Measurements from ENCODE around the gene TEAD2. TPM values are rescaled to one million over a fixed set of nuclear protein-coding genes. Genes with fewer than 3 reads are reported as not detected.

TEAD2 gene
- total RNA-seq, 1 experiment from 2014 or later: 33.7 TPM

DNA sequence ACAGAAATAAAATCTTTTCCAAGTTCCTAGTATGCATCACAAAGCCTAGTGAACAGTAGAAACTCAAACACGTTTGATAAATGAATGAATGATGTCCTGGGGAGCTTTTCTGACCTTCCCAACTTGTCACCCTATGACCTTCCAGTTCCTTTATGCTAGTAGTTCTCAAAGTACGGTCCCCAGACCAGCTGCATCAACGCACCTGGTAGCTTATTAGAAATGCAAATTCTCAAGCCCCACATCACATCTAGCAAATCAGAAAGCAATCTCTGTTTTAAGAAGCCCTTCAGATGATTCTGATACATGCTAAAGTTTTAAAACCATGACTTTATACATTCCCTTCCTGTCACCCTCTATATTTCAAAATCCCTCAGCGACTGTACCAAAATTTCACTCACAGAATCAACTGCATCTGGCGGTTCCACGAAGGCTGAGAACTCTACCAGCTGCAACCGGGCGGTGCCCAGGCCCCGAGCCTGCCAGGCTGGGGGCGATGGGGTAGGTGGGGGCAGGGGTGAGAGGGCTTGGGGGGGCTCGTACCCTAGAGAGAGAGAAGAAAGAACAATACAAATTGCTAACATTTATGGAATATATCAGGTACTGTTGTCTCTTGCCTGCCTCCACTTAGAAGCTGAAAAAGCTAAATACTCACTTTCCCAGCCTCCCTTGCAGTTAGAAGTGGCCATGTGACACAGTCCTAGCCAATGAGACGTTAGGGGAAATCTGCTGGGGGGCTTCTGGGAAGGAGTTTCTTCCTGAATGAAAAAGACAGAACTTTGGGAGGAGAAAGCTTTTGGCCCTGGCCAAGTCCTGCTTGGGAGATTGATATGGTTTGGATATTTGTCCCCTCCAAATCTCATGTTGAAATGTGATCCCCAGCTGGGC is 13.7 kb downstream of the TEAD2 start:
- DNase-seq (ENCODE audit: low read depth in 1 of 2, low spot score in 2 of 2): no peak
- Histone ChIP-seq H3K9me3 (replicated peaks) (no peaks in the 10 kb centered on the region), H3K4me1 (replicated peaks) (no peaks in the 10 kb centered on the region), H3K27ac (no peak overlapping the region), H3K36me3 (peaks cover 62% of the 10 kb centered on the region), H3K4me3 (no peak overlapping the region), H3K27me3 (replicated peaks) (no peaks in the 10 kb centered on the region)

DNA sequence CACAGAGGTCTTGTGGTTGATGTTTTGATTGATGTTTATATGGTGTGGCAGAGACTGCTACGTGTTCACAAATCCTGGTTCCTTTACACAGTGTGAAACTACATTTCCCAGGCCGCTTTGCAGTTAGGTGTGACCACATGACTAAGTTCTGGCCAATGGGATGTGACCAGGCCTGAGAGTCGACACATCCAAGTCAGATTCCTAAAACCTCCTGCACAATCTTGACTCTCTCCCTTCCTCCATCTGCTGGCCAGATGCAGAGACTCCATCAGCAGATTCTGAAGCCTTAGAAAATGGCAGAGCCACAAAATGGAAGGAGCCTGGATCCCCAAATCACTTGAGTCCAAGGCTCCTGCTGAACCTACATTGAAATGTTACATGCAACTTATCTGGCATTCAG is 14.4 kb downstream of the TEAD2 start:
- no peak for DNase-seq (ENCODE audit: low read depth in 1 of 2, low spot score in 2 of 2)
- no peaks in the 10 kb centered on the region for H3K9me3 ChIP-seq (replicated peaks)
- H3K27ac ChIP-seq: no peak overlapping the region
- H3K27me3 ChIP-seq (replicated peaks): no peaks in the 10 kb centered on the region
- H3K36me3 ChIP-seq: peaks cover 68% of the 10 kb centered on the region
- H3K4me3 ChIP-seq: no peak overlapping the region
- no peaks in the 10 kb centered on the region for H3K4me1 ChIP-seq (replicated peaks)

DNA sequence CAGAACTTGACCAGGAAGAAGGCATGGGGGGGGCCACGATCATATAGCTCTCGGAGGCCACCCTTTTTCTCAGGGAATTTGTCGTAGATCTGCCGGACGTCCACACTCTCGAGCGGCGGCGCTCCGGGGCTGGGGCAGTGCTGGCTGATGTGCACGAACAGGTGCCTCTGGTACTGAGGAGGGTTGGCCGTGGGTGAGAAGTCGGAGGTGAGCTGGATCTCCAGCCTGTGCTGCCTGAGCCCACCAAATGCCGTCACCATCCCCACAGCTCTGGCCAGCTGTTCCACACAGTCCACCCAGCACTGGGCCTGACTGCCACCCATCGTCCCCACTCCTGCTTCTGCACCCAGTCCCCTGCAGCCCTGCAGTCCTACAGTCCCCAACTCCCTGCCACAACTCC is 15.0 kb downstream of the TEAD2 start:
- H3K27ac ChIP-seq: no peak overlapping the region
- H3K9me3 ChIP-seq (replicated peaks): no peaks in the 10 kb centered on the region
- DNase-seq (ENCODE audit: low read depth in 1 of 2, low spot score in 2 of 2): no peak
- no peaks in the 10 kb centered on the region for H3K4me1 ChIP-seq (replicated peaks)
- peaks cover 74% of the 10 kb centered on the region for H3K36me3 ChIP-seq
- H3K4me3 ChIP-seq: no peak overlapping the region
- H3K27me3 ChIP-seq (replicated peaks): no peaks in the 10 kb centered on the region

DNA sequence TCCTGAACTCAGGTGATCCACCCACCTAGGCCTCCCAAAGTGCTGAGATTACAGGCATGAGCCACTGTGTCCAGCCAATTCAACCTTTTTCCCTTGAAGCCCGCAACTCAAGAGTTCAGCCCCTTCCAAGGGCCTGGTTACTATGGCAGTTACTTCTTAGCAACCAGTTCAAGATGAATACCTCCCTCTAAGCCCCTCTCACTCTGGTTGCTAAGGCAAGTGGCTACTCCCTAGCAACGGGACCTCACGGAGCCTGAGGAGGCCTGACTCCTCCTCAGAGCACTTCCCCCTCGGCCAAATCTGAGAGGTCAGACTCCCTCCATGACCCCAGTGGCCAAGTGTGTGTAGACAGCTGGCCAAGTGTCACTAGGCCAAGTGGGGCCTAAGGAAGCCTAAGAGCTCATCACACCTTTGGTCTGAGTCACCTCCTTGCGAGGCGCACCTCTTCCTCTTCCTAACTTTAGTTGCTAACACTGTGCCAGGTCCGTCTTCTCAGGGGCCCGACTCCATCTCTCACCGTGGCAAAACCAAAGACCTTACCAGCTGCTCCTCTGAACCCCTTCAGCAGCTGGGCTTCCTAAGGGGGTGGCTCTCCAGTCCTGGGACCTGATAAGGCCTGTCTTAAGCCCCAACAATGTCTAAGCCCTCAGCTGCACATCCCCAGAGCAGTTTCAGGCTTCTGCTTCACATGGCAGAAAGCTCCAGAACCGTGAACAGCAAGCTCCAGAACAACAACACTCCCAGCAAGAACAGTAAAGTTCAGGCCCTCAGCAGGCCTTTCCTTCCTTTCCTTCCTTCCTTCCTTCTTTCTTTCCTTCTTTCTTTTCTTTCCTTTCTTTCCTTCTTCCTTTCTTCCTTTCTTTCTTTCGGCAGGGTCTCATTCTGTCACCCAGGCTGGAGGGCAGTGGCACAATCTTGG is 17.5 kb downstream of the TEAD2 start:
- H3K4me1 ChIP-seq (replicated peaks): 0 out of 2 replicates have a peak, but pooled peaks cover 3% of the 10 kb centered on the region
- no peak overlapping the region for H3K27ac ChIP-seq
- H3K27me3 ChIP-seq (replicated peaks): no peaks in the 10 kb centered on the region
- no peaks in the 10 kb centered on the region for H3K9me3 ChIP-seq (replicated peaks)
- H3K36me3 ChIP-seq: peaks cover 70% of the 10 kb centered on the region
- no peak for DNase-seq (ENCODE audit: low read depth in 1 of 2, low spot score in 2 of 2)
- H3K4me3 ChIP-seq: no peak overlapping the region

DNA sequence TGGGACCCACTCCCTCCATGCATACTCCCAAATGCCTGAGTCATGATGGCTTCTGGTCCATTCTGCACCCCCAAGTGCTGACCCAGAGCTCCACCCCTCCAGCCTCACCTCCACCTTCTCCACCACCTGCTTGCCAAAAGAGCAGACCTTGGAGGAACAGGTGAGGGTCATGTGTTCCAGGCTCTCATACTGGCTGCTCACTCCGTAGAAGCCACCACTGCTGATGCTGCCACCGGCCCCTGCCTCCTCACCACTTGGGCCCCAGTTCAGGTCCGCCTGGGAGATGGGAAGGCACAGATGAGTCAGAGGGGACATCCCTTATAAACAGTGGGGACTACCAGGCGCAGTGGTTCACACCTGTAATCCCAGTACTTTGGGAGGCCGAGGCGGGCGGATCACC is 19.1 kb downstream of the TEAD2 start:
- Histone ChIP-seq H3K27ac (no peak overlapping the region), H3K4me1 (replicated peaks) (0 out of 2 replicates have a peak, but pooled peaks cover 3% of the 10 kb centered on the region), H3K4me3 (no peak overlapping the region), H3K36me3 (peaks cover 59% of the 10 kb centered on the region), H3K27me3 (replicated peaks) (no peaks in the 10 kb centered on the region), H3K9me3 (replicated peaks) (no peaks in the 10 kb centered on the region)
- DNase-seq (ENCODE audit: low read depth in 1 of 2, low spot score in 2 of 2): no peak

DNA sequence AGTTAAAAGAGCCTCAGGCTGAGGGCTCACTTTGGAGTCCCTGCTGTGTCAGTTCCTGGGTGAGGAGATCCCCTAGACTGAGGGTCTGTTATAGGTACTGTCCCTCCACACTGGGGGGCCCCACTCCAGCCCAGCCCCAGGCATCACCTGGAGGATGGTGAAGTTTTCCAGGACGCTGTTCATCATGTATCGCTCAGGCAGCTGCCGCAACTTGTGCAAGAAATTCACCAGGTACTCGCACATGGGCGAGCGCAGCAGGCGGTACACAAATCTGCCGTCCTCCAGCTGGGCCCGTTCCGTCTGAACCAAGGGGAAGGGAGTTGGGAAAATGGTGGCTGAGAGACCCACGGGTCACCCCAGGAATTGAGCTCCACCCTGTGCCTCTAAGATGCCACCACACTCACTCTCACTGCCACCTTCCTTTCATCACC is 19.9 kb downstream of the TEAD2 start:
- H3K27ac ChIP-seq: no peak overlapping the region
- H3K4me1 ChIP-seq (replicated peaks): 0 out of 2 replicates have a peak, but pooled peaks cover 3% of the 10 kb centered on the region
- peaks cover 51% of the 10 kb centered on the region for H3K36me3 ChIP-seq
- H3K9me3 ChIP-seq (replicated peaks): no peaks in the 10 kb centered on the region
- H3K4me3 ChIP-seq: no peak overlapping the region
- no peaks in the 10 kb centered on the region for H3K27me3 ChIP-seq (replicated peaks)
- no peak for DNase-seq (ENCODE audit: low read depth in 1 of 2, low spot score in 2 of 2)

DNA sequence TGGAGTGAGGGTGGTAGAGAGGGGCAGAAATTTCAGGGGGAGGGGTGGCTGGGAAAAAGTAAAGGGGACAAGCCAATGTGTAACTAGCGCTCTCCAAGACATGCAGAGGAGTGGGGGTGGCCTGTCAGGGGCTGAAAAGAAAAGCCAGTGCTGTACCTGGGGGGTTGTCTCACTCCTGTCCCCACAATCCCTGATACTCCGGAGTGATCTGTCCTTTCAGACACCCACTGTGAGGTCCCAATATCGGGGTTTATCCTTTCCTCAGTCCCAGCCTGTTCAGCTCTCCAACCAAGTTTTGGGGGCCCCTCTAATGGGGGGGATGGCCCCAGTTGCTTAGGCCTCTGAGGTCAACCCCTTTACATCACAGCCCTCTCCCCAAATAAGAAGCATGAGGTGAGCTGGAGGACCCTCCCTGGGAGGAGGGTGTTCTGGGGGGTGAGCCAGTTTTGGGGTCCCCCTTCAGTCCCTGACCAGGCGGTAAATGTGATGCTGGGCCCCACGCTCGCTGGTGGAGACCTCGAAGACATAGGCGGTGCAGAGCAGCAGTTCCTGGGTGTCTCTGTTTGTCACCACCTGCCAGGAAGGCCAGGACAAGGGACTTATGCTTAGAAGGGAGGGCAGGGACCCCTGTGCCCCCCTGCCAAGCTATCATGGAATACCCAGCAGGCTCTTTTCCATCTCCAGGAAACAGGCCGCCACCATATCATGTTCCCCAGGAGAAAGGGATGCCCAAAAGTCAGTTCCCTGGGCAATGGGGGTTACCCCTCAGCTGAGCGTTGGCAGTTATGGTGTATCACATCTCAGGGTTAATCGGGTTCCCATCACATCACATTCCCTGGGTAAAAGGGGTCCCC is 21.1 kb downstream of the TEAD2 start:
- no peaks in the 10 kb centered on the region for H3K9me3 ChIP-seq (replicated peaks)
- no peak overlapping the region for H3K4me3 ChIP-seq
- no peak for DNase-seq (ENCODE audit: low read depth in 1 of 2, low spot score in 2 of 2)
- peaks cover 39% of the 10 kb centered on the region for H3K36me3 ChIP-seq
- no peaks in the 10 kb centered on the region for H3K27me3 ChIP-seq (replicated peaks)
- H3K27ac ChIP-seq: no peak overlapping the region
- H3K4me1 ChIP-seq (replicated peaks): 0 out of 2 replicates have a peak, but pooled peaks cover 3% of the 10 kb centered on the region

DNA sequence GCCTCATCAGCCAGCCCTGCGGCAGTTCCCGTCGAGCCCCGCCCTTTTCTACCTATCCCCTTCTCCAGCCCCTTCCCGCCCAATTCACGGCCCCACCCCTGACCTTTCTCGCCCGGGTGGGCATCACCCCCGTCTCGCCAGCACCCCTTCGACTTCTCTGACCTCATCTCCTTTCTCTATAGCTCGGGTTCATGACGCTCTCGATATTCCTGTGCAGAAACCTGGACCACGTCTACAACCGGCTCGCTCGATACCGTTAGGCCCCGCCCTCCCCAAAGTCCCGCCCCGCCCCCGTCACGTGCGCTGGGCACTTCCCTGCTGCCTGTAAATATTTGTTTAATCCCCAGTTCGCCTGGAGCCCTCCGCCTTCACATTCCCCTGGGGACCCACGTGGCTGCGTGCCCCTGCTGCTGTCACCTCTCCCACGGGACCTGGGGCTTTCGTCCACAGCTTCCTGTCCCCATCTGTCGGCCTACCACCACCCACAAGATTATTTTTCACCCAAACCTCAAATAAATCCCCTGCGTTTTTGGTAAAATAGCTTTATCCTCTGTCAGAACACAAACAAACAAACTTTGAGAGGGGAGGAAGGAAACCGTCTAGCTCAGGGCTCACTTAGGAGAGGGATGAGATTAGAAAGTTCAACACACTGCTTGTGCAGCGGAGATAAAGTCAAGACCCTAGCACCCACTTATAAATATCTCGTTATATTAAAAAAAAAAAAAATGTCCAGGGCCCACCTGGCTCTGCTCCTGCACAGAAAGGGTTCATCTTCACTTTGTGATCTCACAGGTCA is 21.9 kb downstream of the TEAD2 start:
- no peaks in the 10 kb centered on the region for H3K9me3 ChIP-seq (replicated peaks)
- no peaks in the 10 kb centered on the region for H3K27me3 ChIP-seq (replicated peaks)
- peak in 1 of 2 experiments; percentile 7 for DNase-seq (ENCODE audit: low read depth in 1 of 2, low spot score in 2 of 2)
- H3K4me3 ChIP-seq: no peak overlapping the region
- H3K4me1 ChIP-seq (replicated peaks): 0 out of 2 replicates have a peak, but pooled peaks cover 3% of the 10 kb centered on the region
- peaks cover 34% of the 10 kb centered on the region for H3K36me3 ChIP-seq
- no peak overlapping the region for H3K27ac ChIP-seq

DNA sequence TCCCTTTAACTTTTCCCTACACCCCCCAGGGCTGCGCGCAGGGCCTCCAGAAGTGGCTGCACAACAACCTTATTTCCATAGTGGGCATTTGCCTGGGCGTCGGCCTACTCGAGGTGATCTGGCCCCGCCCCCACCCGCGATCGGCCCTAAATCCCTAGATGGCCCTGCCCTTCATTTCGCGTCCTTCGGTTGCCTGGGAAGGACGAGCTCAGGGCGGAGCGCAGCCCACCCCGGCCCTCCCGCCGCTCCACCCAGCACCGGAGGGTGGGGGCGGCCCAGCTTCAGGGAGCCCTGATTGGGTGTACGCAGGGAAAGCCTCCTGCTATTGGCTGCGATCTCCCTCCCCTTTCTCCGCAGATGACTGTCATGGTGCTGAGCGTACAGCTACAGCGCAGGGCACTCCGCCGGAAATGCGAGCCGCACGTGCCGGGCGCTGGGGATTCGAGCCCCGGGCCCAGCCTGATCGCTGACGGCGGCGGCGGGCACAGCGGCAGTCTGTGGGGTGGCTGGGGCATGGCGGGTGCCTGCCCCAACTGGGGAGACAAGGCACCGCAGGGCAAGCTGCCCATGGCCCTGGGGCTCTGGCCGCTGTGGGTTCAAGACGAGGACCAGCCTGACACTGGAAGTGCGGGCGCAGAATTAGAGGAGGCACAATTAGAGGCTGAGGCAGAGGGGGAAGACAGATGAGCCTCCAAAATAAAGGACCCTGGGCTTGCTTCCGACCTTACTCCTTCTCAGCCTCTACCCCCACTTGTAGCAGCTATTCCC is 22.7 kb downstream of the TEAD2 start:
- Histone ChIP-seq H3K36me3 (peaks cover 26% of the 10 kb centered on the region), H3K27me3 (replicated peaks) (no peaks in the 10 kb centered on the region), H3K27ac (no peak overlapping the region), H3K4me1 (replicated peaks) (0 out of 2 replicates have a peak, but pooled peaks cover 3% of the 10 kb centered on the region), H3K9me3 (replicated peaks) (no peaks in the 10 kb centered on the region), H3K4me3 (no peak overlapping the region)
- no peak for DNase-seq (ENCODE audit: low read depth in 1 of 2, low spot score in 2 of 2)

DNA sequence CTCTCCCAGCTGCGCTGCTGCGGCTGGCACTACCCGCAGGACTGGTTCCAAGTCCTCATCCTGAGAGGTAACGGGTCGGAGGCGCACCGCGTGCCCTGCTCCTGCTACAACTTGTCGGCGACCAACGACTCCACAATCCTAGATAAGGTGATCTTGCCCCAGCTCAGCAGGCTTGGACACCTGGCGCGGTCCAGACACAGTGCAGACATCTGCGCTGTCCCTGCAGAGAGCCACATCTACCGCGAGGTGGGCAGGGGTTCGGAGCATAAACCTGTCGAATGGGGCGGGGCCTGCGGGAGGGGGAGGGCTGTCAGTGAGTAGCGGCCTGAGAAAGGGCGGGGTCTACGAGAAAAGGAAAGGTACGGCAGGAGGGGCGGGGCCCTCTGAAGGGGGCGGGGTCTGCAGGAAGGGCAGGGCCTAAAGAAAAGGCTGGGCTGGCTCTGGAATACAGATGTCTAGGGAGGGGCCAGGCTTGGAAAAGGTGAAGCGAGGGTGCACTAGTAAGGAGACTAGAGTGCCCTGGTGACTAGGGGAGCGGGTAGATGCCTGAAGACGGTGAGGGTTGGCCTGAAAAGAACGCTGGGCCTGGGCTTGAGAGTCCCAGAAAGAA is 23.4 kb downstream of the TEAD2 start:
- H3K4me3 ChIP-seq: no peak overlapping the region
- DNase-seq (ENCODE audit: low read depth in 1 of 2, low spot score in 2 of 2): no peak
- peaks cover 22% of the 10 kb centered on the region for H3K36me3 ChIP-seq
- no peaks in the 10 kb centered on the region for H3K9me3 ChIP-seq (replicated peaks)
- 0 out of 2 replicates have a peak, but pooled peaks cover 3% of the 10 kb centered on the region for H3K4me1 ChIP-seq (replicated peaks)
- H3K27ac ChIP-seq: no peak overlapping the region
- H3K27me3 ChIP-seq (replicated peaks): no peaks in the 10 kb centered on the region

DNA sequence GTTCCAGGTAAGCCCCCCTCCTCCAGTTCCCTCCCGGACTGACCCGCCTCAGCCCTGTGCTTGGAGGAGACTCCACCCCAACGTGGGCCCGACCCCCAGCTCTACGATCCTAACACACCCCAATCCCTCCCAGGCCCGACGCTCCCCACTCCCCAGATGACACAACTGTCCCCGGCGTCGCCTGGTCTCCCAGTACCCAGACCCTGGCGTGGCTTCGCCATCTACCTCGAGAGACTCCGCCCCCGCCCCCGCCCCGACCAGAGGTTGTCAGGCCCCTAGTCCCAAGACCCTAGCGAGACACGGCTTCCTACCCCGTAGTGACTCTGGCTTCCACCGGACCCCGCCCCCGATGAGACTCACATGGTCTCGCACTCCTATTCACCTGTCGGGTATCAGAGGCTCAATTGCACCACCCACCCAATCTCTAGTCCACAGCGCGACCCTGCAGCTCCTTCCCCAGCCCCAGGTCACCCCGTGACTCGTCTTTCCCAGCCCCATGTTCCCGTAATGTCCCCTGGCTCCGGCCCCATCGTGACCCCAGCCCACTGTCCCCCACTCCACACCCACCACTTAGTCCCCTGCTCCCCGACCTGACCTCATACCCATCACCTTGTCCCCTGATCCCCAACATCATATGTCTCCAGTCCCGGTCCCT is 24.1 kb downstream of the TEAD2 start:
- Histone ChIP-seq H3K27ac (no peak overlapping the region), H3K4me1 (replicated peaks) (0 out of 2 replicates have a peak, but pooled peaks cover 3% of the 10 kb centered on the region), H3K36me3 (peaks cover 19% of the 10 kb centered on the region), H3K9me3 (replicated peaks) (no peaks in the 10 kb centered on the region), H3K27me3 (replicated peaks) (no peaks in the 10 kb centered on the region), H3K4me3 (no peak overlapping the region)
- DNase-seq (ENCODE audit: low read depth in 1 of 2, low spot score in 2 of 2): no peak
